Measurements from ENCODE around the gene LGI2. TPM values are rescaled to one million over a fixed set of nuclear protein-coding genes. Genes with fewer than 3 reads are reported as not detected.

The LGI2 gene
- total RNA-seq, 4 donors from 2014 or later = 0.04 to 0.52 (median 0.22) TPM

GRCh38 chr4:25012655-25013054 is 18.1 kb downstream of the LGI2 start:
- 72 to 83% methylated on average over 8 of the region's 8 CpGs for WGBS, 2 donors
- DNase-seq (ENCODE audit: low spot score in 2 of 2) = no peak
- TF ChIP-seq POLR2A (IDR thresholded peaks at IDR 0.05) = no peak
- no peak overlapping the region for H3K4me3 ChIP-seq (ENCODE audit: low read depth, poor library complexity, severe bottlenecking)
- intact Hi-C loops (cut with DNase I; ENCODE audit: low total_unique reads) = no loop called here

GRCh38 chr4:25011135-25011866 is 19.4 kb downstream of the LGI2 start:
- no peak for TF ChIP-seq CTCF (IDR thresholded peaks at IDR 0.05)
- no peak for TF ChIP-seq POLR2A (IDR thresholded peaks at IDR 0.05)
- no peak for DNase-seq (ENCODE audit: low spot score in 2 of 2)
- no peak overlapping the region for H3K4me3 ChIP-seq (ENCODE audit: low read depth, poor library complexity, severe bottlenecking)
- intact Hi-C loops (cut with DNase I; ENCODE audit: low total_unique reads) = no loop called here
- WGBS, 2 donors = 81 to 83% methylated on average over 14 of the region's 14 CpGs

- 90 to 91% methylated on average over 2 of the region's 2 CpGs for WGBS, 2 donors
These were observed 23.1 kb downstream of the LGI2 start for GRCh38 chr4:25007598-25007997.

GRCh38 chr4:25002681-25003080 is 28.1 kb downstream of the LGI2 start:
- no peak for TF ChIP-seq POLR2A (IDR thresholded peaks at IDR 0.05)
- no peak for TF ChIP-seq CTCF (IDR thresholded peaks at IDR 0.05)
- WGBS, 2 donors = 63 to 71% methylated on average over 1 of the region's 1 CpG
- H3K4me3 ChIP-seq (ENCODE audit: low read depth, poor library complexity, severe bottlenecking) = no peak overlapping the region
- DNase-seq (ENCODE audit: low spot score in 2 of 2) = no peak
- intact Hi-C loops (cut with DNase I; ENCODE audit: low total_unique reads) = no loop called here

More at GRCh38 chr4:25007598-25007997, 23.1 kb downstream of the LGI2 start:
- TF ChIP-seq POLR2A (IDR thresholded peaks at IDR 0.05) = no peak
- no peak overlapping the region for H3K4me3 ChIP-seq (ENCODE audit: low read depth, poor library complexity, severe bottlenecking)
- DNase-seq (ENCODE audit: low spot score in 2 of 2) = no peak
- intact Hi-C loops (cut with DNase I; ENCODE audit: low total_unique reads) = no loop called here

GRCh38 chr4:25001509-25001908 is 29.2 kb downstream of the LGI2 start:
- WGBS, 2 donors = 69 to 86% methylated on average over 3 of the region's 3 CpGs

GRCh38 chr4:25000639-25001038 is 30.1 kb downstream of the LGI2 start:
- no peak overlapping the region for H3K4me3 ChIP-seq (ENCODE audit: low read depth, poor library complexity, severe bottlenecking)
- TF ChIP-seq POLR2A (IDR thresholded peaks at IDR 0.05) = no peak
- no peak for TF ChIP-seq CTCF (IDR thresholded peaks at IDR 0.05)
- WGBS, 2 donors = 74 to 84% methylated on average over 5 of the region's 5 CpGs
- no peak for DNase-seq (ENCODE audit: low spot score in 2 of 2)
- intact Hi-C loops (cut with DNase I; ENCODE audit: low total_unique reads) = no loop called here

More at GRCh38 chr4:25001509-25001908, 29.2 kb downstream of the LGI2 start:
- no peak overlapping the region for H3K4me3 ChIP-seq (ENCODE audit: low read depth, poor library complexity, severe bottlenecking)
- no peak for DNase-seq (ENCODE audit: low spot score in 2 of 2)
- TF ChIP-seq CTCF (IDR thresholded peaks at IDR 0.05) (no peak), POLR2A (IDR thresholded peaks at IDR 0.05) (no peak)
- intact Hi-C loops (cut with DNase I; ENCODE audit: low total_unique reads) = no loop called here
